Measurements from ENCODE around the gene TUBA4B. TPM values are rescaled to one million over a fixed set of nuclear protein-coding genes. Genes with fewer than 3 reads are reported as not detected.

The TUBA4B gene
- total and polyA plus RNA-seq, 2 donors (not counting 3 experiments of a cell fraction or from before 2014, with no cell fraction given), result not detected

DNA sequence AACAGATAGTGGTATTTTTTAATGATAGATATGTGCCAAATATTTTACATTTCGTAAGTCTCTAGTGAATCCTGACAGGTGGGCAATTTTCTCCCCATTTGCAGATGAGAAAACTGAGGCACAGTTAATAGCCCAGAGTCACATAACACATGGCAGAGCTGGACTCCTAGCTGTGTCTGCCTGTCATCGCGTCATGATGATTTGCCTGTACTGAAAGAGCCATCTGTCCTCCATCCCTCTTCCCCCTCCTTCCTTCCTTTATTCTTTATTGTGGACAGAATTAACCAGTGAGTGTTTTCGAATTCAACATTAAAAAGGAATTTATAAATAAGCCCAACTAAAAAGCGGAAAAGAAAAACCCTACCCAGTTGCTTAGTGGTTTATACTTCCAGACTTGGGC, 29.3 kb downstream of the TUBA4B start:
- ChIA-PET CTCF (interaction anchor here (12.6 kb wide), 1 partner anchor 12 kb away, joined by 253 read pairs; no protein-coding TSS in a partner anchor), POLR2A (no interaction called here)
- Histone ChIP-seq H2AFZ (ENCODE audit: low read depth, low read length) (no peak overlapping the region), H3K4me1 (ENCODE audit: control insufficient read depth, extremely low read depth, insufficient read depth, low read length) (peaks cover 17% of the 10 kb centered on the region), H3K9me3 (replicated peaks; ENCODE audit: control insufficient read depth, insufficient read depth, low read length) (no peaks in the 10 kb centered on the region), H3K9me1 (replicated peaks; ENCODE audit: control insufficient read depth, extremely low read depth, insufficient read depth, low read length) (no peaks in the 10 kb centered on the region), H3K79me2 (ENCODE audit: control insufficient read depth, insufficient read depth, low read length) (no peaks in the 10 kb centered on the region), H3K9ac (replicated peaks; ENCODE audit: extremely low read depth, insufficient read depth, low read length) (no peak overlapping the region), H3K36me3 (ENCODE audit: control insufficient read depth in 2 of 2, extremely low read depth in 1 of 2, insufficient read depth in 2 of 2, low read length in 2 of 2) (peaks cover 0 to 21% of the 10 kb centered on the region in 2 experiments), H4K20me1 (replicated peaks; ENCODE audit: control insufficient read depth, extremely low read depth, insufficient read depth, low read length) (no peaks in the 10 kb centered on the region), H3K27ac (ENCODE audit: insufficient read depth, low read depth, low read length) (no peak overlapping the region), H3K4me3 (replicated peaks in 1 of 3; ENCODE audit: insufficient read depth in 1 of 3, low read depth in 1 of 3, low read length in 3 of 3) (no peak overlapping the region), H3K4me2 (ENCODE audit: insufficient read depth, low read length) (no peak overlapping the region), H3K27me3 (ENCODE audit: control insufficient read depth in 2 of 2, insufficient read depth in 2 of 2, low read length in 2 of 2) (no peaks in the 10 kb centered on the region)
- DNase-seq (ENCODE audit: low read depth, low spot score), result no peak
- intact Hi-C loops (cut with micrococcal nuclease), result no loop called here
- no peak for FAIRE-seq
- no TSS peak for BruUV-seq (replicated peaks)
- dilution Hi-C loops (cut with MboI; ENCODE audit: extremely low pct_ligation_motif_present, low sequenced_read_pairs), result no loop called here
- TF ChIP-seq EZH2 (IDR thresholded peaks at IDR 0.05; ENCODE audit: borderline replicate concordance, low read depth, low read length, severe bottlenecking) (no peak), CTCF (IDR thresholded peaks at IDR 0.05; ENCODE audit: extremely low read depth in 1 of 2, insufficient read depth in 1 of 2, low read depth in 1 of 2, low read length in 2 of 2) (no peak), MYC (IDR thresholded peaks at IDR 0.05; ENCODE audit: low read depth, low read length) (no peak), POLR2A (IDR thresholded peaks at IDR 0.05; ENCODE audit: low read depth, low read length) (no peak), FOS (IDR thresholded peaks at IDR 0.05; ENCODE audit: borderline replicate concordance, insufficient read depth, low read length) (no peak), JUN (IDR thresholded peaks at IDR 0.05; ENCODE audit: borderline replicate concordance, insufficient read depth, insufficient read length, low read depth) (no peak), POLR2AphosphoS5 (IDR thresholded peaks at IDR 0.05; ENCODE audit: insufficient read depth, low read depth, low read length) (no peak)
- TF ChIP-seq, protein P1, sequence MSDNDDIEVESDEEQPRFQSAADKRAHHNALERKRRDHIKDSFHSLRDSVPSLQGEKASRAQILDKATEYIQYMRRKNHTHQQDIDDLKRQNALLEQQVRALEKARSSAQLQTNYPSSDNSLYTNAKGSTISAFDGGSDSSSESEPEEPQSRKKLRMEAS (IDR thresholded peaks at IDR 0.05; ENCODE audit: insufficient read depth, insufficient read length), result no peak

Measured in endothelial cell of umbilical vein (primary cell).